ENCODE measurements around the gene OR2M7.

- no peak for TF ChIP-seq REST (IDR thresholded peaks at IDR 0.05; ENCODE audit: insufficient replicate concordance, low read depth)
- TF ChIP-seq CTCF (IDR thresholded peaks at IDR 0.05; ENCODE audit: insufficient read depth, low read length): no peak
- no peak for TF ChIP-seq POLR2AphosphoS5 (IDR thresholded peaks at IDR 0.05; ENCODE audit: low read depth)
These were observed 35.0 kb upstream of the OR2M7 start for GRCh38 chr1:248359415-248359814.
